GM19467 (cell line): ENCODE measurements around the gene IL1RL1.

ENCODE experiments used
- ATAC-seq: cut with Tn5 transposase; IDR thresholded peaks from one replicate; pipeline ENCODE4 v1.9.1; 2021; ENCODE audit warnings: mild to moderate bottlenecking, moderate library complexity; ENCODE audit not compliant: unreplicated experiment

The IL1RL1 gene

DNA sequence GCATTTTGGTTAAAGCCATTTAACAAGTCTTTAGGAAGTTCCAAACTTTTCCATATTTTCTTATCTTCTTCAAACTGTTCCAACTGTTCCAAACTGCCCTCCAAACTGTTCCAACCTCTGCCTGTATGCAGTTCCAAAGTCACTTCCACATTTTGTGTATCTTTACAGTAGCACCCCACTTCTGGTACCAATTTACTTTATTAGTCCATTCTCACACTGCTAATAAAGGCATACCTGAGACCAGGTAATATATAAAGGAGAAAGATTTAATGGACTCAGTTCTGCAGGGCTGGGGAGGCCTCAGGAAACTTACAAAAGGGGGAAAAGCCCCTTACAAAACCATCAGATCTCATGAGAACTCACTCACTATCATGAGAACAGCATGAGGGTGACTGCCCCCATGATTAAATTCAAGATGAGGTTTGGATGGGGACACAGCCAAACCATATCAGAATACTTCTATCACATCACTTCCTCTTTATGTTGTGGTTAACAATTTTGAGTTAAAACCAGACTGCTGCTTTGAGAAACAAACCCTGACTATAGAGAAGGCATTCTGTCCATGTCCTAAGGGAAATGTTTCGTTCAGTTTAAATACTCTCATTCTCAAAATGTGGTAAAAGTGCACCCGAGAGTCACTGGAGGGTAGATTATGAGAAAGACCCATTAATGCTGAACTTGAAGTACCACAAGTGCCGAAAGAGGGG lies 55.2 kb downstream of the IL1RL1 start:
- ATAC-seq: peak; percentile 66

DNA sequence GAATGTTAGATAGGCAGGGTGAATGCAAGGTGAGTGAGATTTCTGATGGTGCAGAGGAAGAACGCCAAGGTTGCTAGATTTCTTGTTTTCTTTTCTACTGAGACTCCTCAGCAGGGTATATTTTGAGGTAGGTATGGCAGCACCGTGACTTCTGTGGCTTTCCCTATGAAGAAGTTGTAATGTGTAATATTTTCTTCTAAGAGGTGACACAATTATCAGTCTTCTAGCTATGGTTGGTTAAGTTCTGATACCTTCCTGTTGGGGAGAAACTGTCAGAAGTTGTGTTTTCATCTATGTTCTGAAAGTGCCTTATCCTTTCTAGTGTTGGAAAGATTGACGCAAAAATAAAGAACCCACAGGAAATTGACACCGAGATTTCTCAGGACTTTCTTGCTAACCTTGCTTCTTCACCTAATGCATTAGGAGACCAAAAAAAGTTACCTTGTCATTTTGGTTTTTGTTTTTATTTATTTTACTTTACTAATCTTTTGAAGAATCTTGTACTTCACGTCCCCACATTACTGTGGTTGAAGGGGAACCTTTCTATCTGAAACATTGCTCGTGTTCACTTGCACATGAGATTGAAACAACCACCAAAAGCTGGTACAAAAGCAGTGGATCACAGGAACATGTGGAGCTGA lies 56.1 kb downstream of the IL1RL1 start:
- peak; percentile 58 for ATAC-seq

DNA sequence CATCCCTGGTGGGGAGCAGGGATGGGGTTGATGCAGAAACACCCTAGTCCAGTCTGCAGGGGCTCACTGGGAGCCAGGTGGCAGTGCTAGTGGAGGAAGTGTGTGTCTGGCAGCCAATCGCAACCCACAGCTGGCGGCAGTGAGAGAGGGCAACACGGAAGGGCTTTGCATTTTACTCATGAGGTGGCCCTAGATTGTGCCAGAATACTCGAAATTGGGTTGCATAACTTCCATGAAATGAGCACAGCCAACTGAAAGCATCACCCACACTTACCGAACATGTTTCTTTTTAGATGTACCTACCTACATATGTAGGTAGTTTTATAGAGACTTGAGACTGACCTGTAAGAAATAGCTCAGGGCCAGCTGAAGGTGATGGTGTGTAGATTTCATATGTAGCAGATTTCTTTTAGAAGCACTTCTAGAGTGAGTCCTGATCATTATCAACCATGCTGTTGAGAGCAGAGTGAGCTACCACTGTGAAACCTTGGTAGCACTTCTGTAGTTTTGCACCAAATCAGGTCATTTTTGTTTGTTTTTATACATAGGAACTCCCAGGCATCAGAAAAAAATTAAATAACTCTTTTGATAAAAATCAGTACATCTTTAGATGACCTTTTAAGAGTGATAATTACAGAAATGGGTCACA lies 57.2 kb downstream of the IL1RL1 start:
- no peak for ATAC-seq

DNA sequence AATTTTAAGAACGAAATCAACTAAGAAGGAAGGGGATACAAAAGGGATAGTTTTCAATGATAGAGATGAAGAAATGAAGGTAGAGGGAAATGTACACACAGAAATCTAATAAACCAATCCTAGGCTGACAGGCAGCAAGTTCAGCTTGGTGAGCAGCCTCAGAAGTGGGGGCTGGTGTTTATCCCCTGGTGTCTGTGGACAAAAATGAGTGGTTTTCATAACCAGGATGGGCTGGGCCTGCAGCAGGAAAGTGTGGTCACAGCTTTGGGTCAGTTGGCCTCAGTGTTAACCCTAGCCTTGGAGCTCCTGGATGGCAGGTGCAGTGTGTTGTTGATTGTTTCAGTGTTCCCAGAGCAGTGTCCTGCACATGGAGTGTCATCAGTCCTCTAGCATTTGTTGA lies 58.5 kb downstream of the IL1RL1 start:
- ATAC-seq: no peak

DNA sequence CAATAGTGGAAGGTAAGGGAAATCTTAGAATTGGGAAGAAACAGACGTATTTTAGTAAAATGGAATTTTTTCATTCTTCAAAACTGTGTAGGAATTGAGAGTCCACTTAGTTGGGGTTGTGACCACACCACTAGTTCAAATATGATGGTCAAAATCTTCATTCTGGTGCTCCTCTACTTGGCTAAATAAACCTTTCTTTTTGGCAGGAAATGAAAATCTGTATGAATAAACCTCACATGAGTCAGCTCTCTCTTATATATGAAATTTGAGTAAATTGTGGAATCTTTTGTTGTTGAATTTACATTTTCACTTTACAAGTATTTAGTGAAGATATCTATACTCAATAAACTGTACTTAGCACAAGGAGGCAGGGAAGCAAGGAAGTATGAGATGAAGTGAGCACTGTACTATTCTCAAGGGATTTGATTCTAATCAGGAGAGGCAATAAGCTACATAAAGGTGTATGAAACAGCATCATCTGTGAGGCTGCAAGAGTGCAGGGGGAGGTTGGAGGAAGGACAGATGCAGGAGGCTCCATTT lies 64.8 kb downstream of the IL1RL1 start:
- no peak for ATAC-seq

DNA sequence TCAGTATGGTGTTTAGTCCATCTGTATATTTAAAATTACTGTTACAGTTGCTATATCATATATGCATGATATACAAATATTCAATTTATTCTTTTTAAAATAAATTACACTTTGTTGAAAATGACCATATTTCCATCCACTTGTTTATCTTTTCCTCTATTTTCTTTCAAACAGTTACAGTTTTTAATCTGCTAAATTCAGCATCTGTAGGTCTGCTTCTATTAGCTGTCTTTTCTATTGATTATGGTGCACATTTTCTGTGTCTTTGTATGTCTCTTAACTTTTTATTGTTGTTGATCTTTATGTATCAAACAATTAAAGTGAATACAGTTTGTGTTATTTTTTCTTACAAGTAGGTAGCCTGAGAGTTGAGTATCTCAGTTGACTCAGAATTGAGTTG lies 72.4 kb downstream of the IL1RL1 start:
- ATAC-seq: no peak

DNA sequence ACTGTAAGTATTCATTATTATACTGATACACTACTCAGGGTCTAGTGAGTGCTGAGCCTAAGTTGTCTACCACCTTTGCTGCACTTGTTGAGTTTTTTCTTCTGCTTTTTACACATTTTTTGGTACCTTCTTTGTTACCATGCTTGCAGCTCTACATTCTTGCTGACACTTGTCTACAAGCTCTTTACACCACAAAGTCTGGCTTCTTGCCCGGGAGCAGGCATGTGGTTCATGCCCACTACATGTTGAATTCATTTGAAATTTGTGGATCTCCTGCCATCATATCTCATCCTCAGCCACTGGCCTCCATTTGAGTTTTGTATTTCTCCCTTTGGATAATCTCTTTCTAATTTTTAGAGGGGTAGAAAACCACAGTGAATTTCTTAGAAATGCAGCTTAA lies 74.2 kb downstream of the IL1RL1 start:
- no peak for ATAC-seq

DNA sequence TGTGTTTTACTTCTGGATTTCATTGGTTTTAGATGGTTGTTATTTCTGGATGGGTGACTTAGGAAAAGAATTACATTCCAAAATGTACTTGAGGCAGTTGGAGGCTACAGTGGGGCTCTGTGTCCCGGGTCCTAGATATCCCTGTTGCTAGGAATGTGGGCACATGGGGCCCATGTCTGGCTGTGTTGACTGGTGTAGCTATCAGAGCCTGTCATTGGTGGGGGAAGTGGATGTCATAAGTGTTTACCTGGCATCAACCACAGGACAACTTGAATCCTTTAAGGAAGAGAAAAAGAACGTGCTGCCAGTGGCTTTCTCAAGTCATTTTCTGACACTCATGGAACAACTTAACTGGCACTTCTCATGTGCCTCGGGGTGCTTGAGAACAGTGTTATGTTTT lies 74.6 kb downstream of the IL1RL1 start:
- ATAC-seq: no peak

DNA sequence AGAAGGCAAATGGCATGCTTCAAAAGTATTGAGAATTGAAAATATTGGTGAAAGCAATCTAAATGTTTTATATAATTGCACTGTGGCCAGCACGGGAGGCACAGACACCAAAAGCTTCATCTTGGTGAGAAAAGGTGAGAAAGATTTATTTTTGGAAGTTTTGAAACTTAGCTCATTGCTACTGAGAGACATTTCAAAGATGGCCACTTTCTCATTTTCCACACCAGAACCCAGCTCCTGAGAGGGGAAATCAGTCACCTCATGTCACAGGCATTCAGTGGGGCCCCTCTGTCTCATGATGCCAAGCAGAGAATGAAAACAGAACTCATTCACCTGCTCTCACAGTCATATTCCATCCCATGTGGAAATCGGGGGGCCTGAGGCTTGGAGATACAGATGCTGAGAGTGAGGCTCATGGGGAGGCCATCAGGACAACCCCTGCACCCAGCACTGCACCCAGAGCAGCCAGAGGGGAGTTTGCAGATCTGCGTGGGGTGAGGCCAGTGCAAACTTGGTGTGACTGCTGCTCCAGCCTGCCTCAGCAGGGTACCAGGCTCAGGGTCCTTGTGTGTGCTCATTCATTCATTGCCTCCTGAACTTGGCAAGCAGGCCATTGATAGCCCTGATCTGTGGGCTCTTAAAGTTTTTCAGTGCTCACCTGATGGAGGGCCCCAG lies 75.6 kb downstream of the IL1RL1 start:
- ATAC-seq: no peak

DNA sequence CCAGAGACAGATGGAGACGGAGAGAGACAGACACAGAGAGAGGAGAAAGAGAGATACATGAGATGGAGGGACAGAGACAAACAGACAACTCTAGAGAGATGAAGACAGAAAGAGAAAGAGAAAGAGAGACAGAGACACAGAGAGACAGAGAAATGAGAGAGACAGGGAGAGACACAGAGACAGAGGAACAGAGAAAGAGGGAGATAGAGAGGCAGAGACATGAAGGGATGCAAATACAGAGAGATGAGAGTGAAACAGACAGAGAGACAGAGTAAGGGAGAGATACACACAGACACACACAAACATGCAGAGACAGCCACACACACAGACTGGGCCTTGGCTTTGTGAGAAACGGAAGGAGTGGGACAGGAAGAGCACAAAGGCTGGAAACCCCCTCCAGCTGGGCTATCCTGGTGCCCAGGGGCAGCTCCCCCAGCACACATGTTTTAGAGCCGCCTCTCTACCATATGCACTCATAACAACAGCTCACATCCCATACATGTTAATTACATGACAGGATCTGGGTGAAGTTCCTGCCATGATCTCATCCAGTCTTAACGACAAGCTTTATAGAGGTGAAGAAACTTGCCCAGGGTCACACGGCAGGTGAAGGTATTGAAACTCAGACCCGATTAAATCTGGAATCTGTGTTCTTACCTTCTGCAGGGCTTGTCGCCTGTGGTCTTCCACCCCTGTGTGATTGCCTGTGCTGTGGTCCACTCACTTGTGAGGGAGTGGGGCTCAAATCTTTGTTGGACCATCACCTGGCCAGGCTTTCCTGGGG lies 76.6 kb downstream of the IL1RL1 start:
- ATAC-seq: no peak

DNA sequence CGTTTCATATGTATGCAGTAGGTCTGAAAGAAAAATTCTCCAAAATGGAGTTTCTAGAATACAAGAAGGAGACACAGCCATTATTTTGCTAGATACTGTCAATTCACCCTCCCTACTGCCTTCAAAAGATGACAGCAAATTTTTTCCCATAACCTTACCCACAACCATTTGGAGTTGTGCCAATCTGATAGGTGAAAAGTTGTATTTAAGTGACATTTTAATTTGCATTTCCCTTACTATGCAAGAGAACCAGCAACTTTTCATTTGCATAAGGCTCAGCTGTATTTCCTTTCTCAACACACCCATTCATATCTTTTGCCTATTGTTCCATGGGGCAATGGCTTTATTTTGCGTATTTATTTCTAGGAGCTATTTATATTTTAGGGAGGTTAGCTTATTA lies 80.2 kb downstream of the IL1RL1 start:
- no peak for ATAC-seq

DNA sequence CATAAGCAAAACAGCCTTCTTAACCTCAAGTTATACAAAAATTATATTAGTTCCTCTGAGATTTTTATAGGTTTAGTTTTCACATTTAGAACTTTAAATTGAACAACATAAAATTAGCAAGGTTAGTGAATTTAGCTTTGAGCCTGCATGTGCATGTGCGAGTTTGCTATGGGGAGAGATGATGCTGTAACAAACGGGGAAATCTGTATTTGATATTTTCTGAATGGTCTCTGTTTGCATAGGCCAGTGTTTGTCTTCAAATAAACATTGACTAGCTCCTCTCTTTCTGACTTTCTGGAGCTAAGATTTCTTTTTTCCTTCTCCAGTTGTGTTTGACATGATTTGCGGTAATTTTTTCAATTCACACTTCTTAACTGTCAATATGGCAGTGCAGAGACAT lies 80.7 kb downstream of the IL1RL1 start:
- ATAC-seq: no peak

DNA sequence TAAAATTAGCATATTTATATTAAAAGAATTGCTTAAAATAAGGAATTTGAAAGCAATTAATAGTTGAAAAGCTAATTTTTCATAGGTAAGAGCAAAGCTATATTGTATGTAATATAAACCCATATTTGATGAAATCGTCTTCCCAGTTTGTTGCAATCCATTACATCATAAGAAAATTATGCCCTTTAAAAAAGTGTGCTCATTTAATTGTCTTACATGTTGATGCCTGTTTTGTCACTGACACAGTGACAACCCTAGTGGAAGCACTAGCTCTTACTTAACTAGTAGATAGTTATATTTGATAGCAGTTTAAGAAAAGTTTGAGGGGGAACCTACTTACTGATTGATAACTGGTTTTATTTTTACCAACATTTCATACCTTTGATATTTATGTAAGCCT lies 81.6 kb downstream of the IL1RL1 start:
- no peak for ATAC-seq

DNA sequence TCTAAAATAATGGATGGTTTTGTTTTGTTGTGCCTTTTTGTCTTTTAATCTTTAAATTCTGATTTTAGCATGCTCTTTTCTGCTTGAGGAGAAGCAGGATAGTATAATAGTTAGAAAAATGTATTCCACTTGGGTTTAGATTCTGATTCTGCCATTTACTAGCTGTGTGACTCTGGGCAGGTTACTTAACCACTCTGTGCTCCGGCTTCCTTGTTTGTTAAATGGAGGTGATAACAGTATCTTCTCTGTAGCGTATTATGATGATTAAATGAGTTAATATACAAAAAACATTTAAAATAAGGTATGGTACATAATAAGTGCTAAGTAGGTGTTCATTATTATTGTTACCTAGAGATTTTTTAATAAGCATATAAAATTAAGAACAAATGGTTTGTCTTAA lies 84.6 kb downstream of the IL1RL1 start:
- ATAC-seq: no peak

DNA sequence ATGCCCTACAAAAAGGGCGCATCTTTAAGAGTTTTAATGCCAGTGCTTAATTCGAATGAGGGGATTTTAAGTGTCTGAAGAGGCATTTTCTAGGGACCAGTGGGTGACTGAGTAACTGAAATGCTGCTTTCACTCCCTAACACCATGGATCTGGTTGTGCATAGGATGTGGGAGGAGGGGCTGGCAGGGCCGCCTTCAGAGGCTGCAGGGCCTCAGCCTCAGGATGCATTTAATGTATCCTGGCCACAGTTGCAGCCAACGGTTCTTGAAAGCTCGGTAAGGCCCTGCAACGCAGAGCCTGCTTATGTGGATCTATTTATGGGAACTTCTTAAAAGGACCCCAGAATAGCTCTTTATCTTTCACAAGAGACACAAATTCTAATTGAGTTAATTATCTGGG lies 85.8 kb downstream of the IL1RL1 start:
- ATAC-seq: no peak

DNA sequence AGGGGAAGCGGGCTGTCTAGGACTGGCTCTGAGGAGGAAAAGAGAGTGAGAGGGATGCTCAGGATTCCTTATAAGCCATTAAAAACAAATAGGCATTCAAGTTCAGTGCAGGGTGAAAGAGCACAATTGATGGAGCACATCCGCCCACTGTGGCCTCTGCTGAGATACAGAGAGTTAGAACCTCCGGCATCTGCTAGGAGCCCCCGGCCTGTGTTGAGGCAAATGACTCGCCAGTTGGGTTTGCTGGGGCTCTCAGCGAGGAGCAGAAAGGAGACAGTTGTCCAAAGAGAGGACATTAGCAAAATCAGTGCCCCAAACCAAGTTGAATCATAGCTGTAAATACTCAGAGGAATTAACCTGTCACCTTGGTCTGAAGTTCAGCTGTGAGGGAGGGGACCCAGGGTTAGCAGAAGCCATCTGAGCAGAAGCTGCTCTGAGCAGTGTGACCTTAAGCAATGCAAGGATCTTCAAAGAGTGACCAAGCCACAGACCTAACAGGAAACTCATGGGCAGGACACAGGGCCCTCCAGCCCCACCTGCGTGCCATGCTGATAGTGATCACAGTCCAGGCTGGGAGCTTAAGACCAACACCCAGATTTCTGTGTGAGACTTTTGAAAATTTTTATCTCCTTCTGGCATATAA lies 88.3 kb downstream of the IL1RL1 start:
- no peak for ATAC-seq

DNA sequence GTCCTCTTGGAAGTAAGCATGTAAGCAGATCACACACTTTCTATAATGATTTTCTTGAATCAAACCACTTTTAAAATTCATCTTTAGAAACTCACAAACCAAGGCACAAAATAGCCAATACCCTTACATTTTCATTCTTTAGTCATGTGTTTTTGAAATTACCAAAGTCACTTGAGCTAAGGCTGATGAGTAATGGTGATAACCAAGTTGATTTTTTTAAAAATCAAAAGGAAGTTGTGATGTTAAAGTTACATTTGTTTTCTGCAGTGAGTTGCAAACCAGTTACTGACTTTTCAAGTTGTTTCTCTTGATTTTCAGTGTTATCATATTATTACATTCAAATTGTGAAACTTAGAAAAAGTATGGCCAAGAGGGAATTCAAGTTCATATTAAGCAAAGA lies 90.1 kb downstream of the IL1RL1 start:
- ATAC-seq: no peak
